Large intestine (tissue), 12 donors: ENCODE measurements around the gene OR4A15. TPM values are rescaled to one million over a fixed set of nuclear protein-coding genes. Genes with fewer than 3 reads are reported as not detected.

Experiments
- DNase-seq, 2 donors: peaks; one replicate each; pipeline versions ENCODE4 v3.0.0 to v3.0.0-alpha.2; 2013
- H3K27ac ChIP-seq: one replicate; pipeline ENCODE4 v1.5.1; 2013; ENCODE audit warnings: low read length
- H3K27me3 ChIP-seq: 2 replicates; pipeline ENCODE4 v1.6.1; 2013; ENCODE audit warnings: low read length; ENCODE audit not compliant: control insufficient read depth, insufficient read depth
- H3K36me3 ChIP-seq: 2 replicates; pipeline ENCODE4 v1.6.1; 2013; ENCODE audit warnings: low read length; ENCODE audit not compliant: control insufficient read depth, insufficient read depth
- H3K4me1 ChIP-seq: one replicate; pipeline ENCODE4 v1.6.1; 2013; ENCODE audit warnings: low read length; ENCODE audit not compliant: control insufficient read depth, insufficient read depth
- H3K4me3 ChIP-seq: one replicate; pipeline ENCODE4 v1.5.1; 2013; ENCODE audit warnings: low read length
- H3K9me3 ChIP-seq: one replicate; pipeline ENCODE4 v1.6.1; 2013; ENCODE audit warnings: mild to moderate bottlenecking, low read depth, low read length, moderate library complexity; ENCODE audit not compliant: control insufficient read depth
- WGBS: methylation state at CpG from one replicate; pipeline ENCODE4 v1.1.5; 2013; ENCODE audit warnings: low lambda C conversion rate; ENCODE audit not compliant: insufficient coverage; 5-methylcytosine and 5-hydroxymethylcytosine counted together
- long read RNA-seq, 11 donors: transcript quantifications; one replicate each; lab custom pipeline, GENCODE V29; 2026
- polyA plus RNA-seq: library from polyadenylated mRNA; unstranded; fragments of 120-200 nt; gene quantifications from one replicate; pipeline ENCODE4 v1.2.1, GENCODE V29; 2013

Gene OR4A15
- not detected for polyA plus RNA-seq
- long read RNA-seq, donor 1: 0 reads
- long read RNA-seq, donor 2: 0 reads
- long read RNA-seq, donor 3: 0 reads
- long read RNA-seq, donor 4: 0 reads
- long read RNA-seq, donor 5: 0 reads
- long read RNA-seq, donor 6: 0 reads
- long read RNA-seq, donor 7: 0 reads
- long read RNA-seq, donor 8: 0 reads
- long read RNA-seq, donor 9: 0 reads
- long read RNA-seq, donor 10: 0 reads
- long read RNA-seq, donor 11: 0 reads

- DNase-seq: no peak
Observed at GRCh38 chr11:55367674-55368073, at the start of gene OR4A15. Gene OR4A15 (plus strand): TSS chr11:55367974. CDS start chr11:55367974, 0 bp downstream.

GRCh38 chr11:55324500-55324899 lies 43.3 kb upstream of the OR4A15 start:
- H3K4me1 ChIP-seq: no peaks in the 10 kb centered on the region
- peaks cover 1% of the 10 kb centered on the region for H3K9me3 ChIP-seq
- H3K27ac ChIP-seq: no peak overlapping the region
- H3K36me3 ChIP-seq: no peaks in the 10 kb centered on the region
- H3K4me3 ChIP-seq: no peak overlapping the region
- WGBS: no CpG with 5 or more reads among the region's 1 CpG
- H3K27me3 ChIP-seq: no peaks in the 10 kb centered on the region
- no peak for DNase-seq

More at GRCh38 chr11:55367674-55368073, at the start of gene OR4A15:
- 37% methylated on average over 2 of the region's 4 CpGs for WGBS
- H3K4me3 ChIP-seq: no peak within 1 kb of the TSS
- H3K27ac ChIP-seq: no peak within 1 kb of the TSS
- no peaks in the 10 kb centered on the region for H3K36me3 ChIP-seq
- peaks cover 3% of the 10 kb centered on the region for H3K9me3 ChIP-seq
- no peaks in the 10 kb centered on the region for H3K27me3 ChIP-seq
- H3K4me1 ChIP-seq: no peaks in the 10 kb centered on the region

- no peak for DNase-seq
- 89% methylated on average over 3 of the region's 3 CpGs for WGBS
- Histone ChIP-seq H3K4me1 (no peaks in the 10 kb centered on the region), H3K27ac (no peak within 1 kb of the TSS), H3K27me3 (no peaks in the 10 kb centered on the region), H3K9me3 (peaks cover 2% of the 10 kb centered on the region), H3K36me3 (no peaks in the 10 kb centered on the region), H3K4me3 (no peak within 1 kb of the TSS)
Observed at GRCh38 chr11:55342901-55343300, 24.9 kb upstream of the OR4A15 start, which contains the start of gene OR4A16. Gene OR4A16 (plus strand): TSS chr11:55343201. CDS start chr11:55343201, 0 bp downstream.

GRCh38 chr11:55345306-55345705 lies 22.5 kb upstream of the OR4A15 start:
- Histone ChIP-seq H3K27ac (no peak overlapping the region), H3K36me3 (no peaks in the 10 kb centered on the region), H3K4me1 (no peaks in the 10 kb centered on the region), H3K9me3 (no peaks in the 10 kb centered on the region), H3K27me3 (no peaks in the 10 kb centered on the region), H3K4me3 (no peak overlapping the region)
- 100% methylated on average over 1 of the region's 1 CpG for WGBS
- DNase-seq: no peak

GRCh38 chr11:55349032-55349431 lies 18.7 kb upstream of the OR4A15 start:
- no CpG with 5 or more reads among the region's 1 CpG for WGBS

GRCh38 chr11:55357560-55358184 lies 10.1 kb upstream of the OR4A15 start:
- no peaks in the 10 kb centered on the region for H3K4me1 ChIP-seq
- WGBS: no CpG with 5 or more reads among the region's 1 CpG
- no peaks in the 10 kb centered on the region for H3K36me3 ChIP-seq
- peaks cover 10% of the 10 kb centered on the region for H3K9me3 ChIP-seq
- no peak for DNase-seq
- no peaks in the 10 kb centered on the region for H3K27me3 ChIP-seq
- H3K27ac ChIP-seq: no peak overlapping the region
- H3K4me3 ChIP-seq: no peak overlapping the region

More at GRCh38 chr11:55349032-55349431, 18.7 kb upstream of the OR4A15 start:
- Histone ChIP-seq H3K27me3 (no peaks in the 10 kb centered on the region), H3K4me1 (no peaks in the 10 kb centered on the region), H3K27ac (no peak overlapping the region), H3K4me3 (no peak overlapping the region), H3K36me3 (no peaks in the 10 kb centered on the region), H3K9me3 (no peaks in the 10 kb centered on the region)
- no peak for DNase-seq

GRCh38 chr11:55401011-55401410 lies 33.2 kb downstream of the OR4A15 start:
- Histone ChIP-seq H3K27me3 (no peaks in the 10 kb centered on the region), H3K4me1 (no peaks in the 10 kb centered on the region), H3K36me3 (no peaks in the 10 kb centered on the region), H3K27ac (no peak overlapping the region), H3K9me3 (peaks cover 9% of the 10 kb centered on the region), H3K4me3 (no peak overlapping the region)
- WGBS: 14% methylated on average over 1 of the region's 1 CpG
- DNase-seq: no peak

Other genes starting within 250 kb of the OR4A15 start
- not detected for gene TRIM48, start 105.8 kb upstream of the OR4A15 start, polyA plus RNA-seq
- 0.04 TPM for gene OR4A16, start 24.8 kb upstream of the OR4A15 start, polyA plus RNA-seq
- not detected for gene OR4C15, start 186.5 kb downstream of the OR4A15 start, polyA plus RNA-seq
- not detected for gene OR4C16, start 204.2 kb downstream of the OR4A15 start, polyA plus RNA-seq
- not detected for gene OR4C11, start 239.7 kb downstream of the OR4A15 start, polyA plus RNA-seq